Fibroblast of lung (primary cell): ENCODE results near the gene CCDC57. TPM values are rescaled to one million over a fixed set of nuclear protein-coding genes. Genes with fewer than 3 reads are reported as not detected.

Source experiments
- DNase-seq, 2 donors: peaks; one replicate each; pipeline versions ENCODE4 v3.0.0 to v3.0.0-alpha.2; 2010; ENCODE audit warnings: low read depth in 2 of 2
- H2AFZ ChIP-seq: 2 replicates; pipeline ENCODE4 v1.5.1; 2012; ENCODE audit warnings: low read length, control low read depth, inconsistent platforms
- H3K27ac ChIP-seq: 2 replicates; pipeline ENCODE4 v1.5.1; 2011; ENCODE audit warnings: low read length, control low read depth; ENCODE audit not compliant: insufficient read depth
- H3K27me3 ChIP-seq: 2 replicates; pipeline ENCODE4 v1.5.1; 2011; ENCODE audit warnings: mild to moderate bottlenecking, low read length; ENCODE audit not compliant: control insufficient read depth, insufficient read depth
- H3K36me3 ChIP-seq: 2 replicates; pipeline ENCODE4 v1.5.1; 2011; ENCODE audit warnings: low read length; ENCODE audit not compliant: control insufficient read depth, insufficient read depth
- H3K4me1 ChIP-seq: 2 replicates; pipeline ENCODE4 v1.5.1; 2011; ENCODE audit warnings: low read length; ENCODE audit not compliant: control insufficient read depth, insufficient read depth; ENCODE audit errors: extremely low read depth
- H3K4me2 ChIP-seq: 2 replicates; pipeline ENCODE4 v1.5.1; 2011; ENCODE audit warnings: low read length, control low read depth; ENCODE audit not compliant: insufficient read depth; ENCODE audit errors: extremely low read depth
- H3K4me3 ChIP-seq, 4 experiments: fragments of 200-600 bp in 1 of 4; sonication (generic) in 1 of 4; replicated peaks in 1 of 4; 2 replicates each; pipeline ENCODE4 v1.5.1; 2011 to 2016; ENCODE audit warnings: low read length in 4 of 4, low read depth in 3 of 4, mild to moderate bottlenecking in 3 of 4, control low read depth in 2 of 4, inconsistent platforms in 1 of 4, mixed read lengths in 1 of 4; ENCODE audit not compliant: insufficient read depth in 1 of 4; ENCODE audit errors: control extremely low read depth in 1 of 4
- H3K79me2 ChIP-seq: 2 replicates; pipeline ENCODE4 v1.5.1; 2012; ENCODE audit warnings: mild to moderate bottlenecking, low read length, inconsistent platforms; ENCODE audit not compliant: control insufficient read depth, insufficient read depth
- H3K9ac ChIP-seq: 2 replicates; pipeline ENCODE4 v1.5.1; 2011; ENCODE audit warnings: mild to moderate bottlenecking, low read length, control low read depth; ENCODE audit not compliant: insufficient read depth
- H3K9me3 ChIP-seq: 2 replicates; pipeline ENCODE4 v1.5.1; 2012; ENCODE audit warnings: low read depth, low read length; ENCODE audit not compliant: control insufficient read depth, insufficient read depth
- H4K20me1 ChIP-seq: 2 replicates; pipeline ENCODE4 v1.5.1; 2011; ENCODE audit warnings: low read length; ENCODE audit not compliant: control insufficient read depth, insufficient read depth; ENCODE audit errors: extremely low read depth
- EZH2 ChIP-seq: IDR thresholded peaks from 2 replicates; pipeline ENCODE4 v1.5.1; 2012; ENCODE audit warnings: low read length, control low read depth, mild to moderate bottlenecking; ENCODE audit errors: missing control alignments
- polyA plus RNA-seq, 2 donors: library from polyadenylated mRNA; depleted of rRNA in 1 of 2; stranded (reverse) in 1 of 2; unstranded in 1 of 2; fragments of >200 nt; gene quantifications; 2 replicates each; pipeline ENCODE4 v1.2.1, GENCODE V29; 2011 to 2012; ENCODE audit warnings: missing spikeins in 1 of 2
- total RNA-seq: library from RNA; depleted of rRNA; stranded (reverse); fragments of >200 nt; gene quantifications from 2 replicates; pipeline ENCODE4 v1.2.1, GENCODE V29; 2014
- TF ChIP-seq, protein P1 (sequence below), 2 donors: IDR thresholded peaks in 1 of 2; conservative IDR thresholded peaks in 1 of 2; 1 replicate in 1 of 2; 2 replicates in 1 of 2; pipeline ENCODE4 v1.5.1; 2011 to 2012; ENCODE audit warnings: low read length in 2 of 2, control low read depth in 1 of 2, inconsistent platforms in 1 of 2, low read depth in 1 of 2, mild to moderate bottlenecking in 1 of 2

CCDC57 gene
- total and polyA plus RNA-seq, 2 donors (not counting 1 experiment from before 2014, with no cell fraction given), result 7.1 to 10.1 TPM

DNA sequence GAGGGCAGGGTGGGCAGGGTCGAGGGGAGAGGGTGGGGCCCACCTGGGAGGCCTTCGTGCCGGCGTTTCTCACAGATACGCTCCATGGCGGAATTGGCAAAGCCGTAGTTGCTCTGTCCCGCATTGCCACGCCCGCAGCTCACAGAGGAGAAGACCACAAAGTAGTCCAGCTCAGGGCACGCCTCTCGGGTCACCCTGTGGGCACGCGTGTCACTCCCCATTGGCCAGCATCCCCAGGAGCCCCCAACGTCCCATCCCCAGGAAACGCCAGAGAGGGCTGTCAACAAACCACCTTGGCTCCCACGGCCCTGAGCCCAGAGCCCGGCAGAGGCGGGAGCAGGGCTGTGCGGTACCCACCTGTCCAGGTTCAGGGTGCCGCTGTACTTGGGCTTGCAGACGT lies 130.7 kb downstream of the CCDC57 start:
- H3K36me3 ChIP-seq, result peaks cover 59% of the 10 kb centered on the region
- TF ChIP-seq EZH2, result no peak
- TF ChIP-seq, protein P1, sequence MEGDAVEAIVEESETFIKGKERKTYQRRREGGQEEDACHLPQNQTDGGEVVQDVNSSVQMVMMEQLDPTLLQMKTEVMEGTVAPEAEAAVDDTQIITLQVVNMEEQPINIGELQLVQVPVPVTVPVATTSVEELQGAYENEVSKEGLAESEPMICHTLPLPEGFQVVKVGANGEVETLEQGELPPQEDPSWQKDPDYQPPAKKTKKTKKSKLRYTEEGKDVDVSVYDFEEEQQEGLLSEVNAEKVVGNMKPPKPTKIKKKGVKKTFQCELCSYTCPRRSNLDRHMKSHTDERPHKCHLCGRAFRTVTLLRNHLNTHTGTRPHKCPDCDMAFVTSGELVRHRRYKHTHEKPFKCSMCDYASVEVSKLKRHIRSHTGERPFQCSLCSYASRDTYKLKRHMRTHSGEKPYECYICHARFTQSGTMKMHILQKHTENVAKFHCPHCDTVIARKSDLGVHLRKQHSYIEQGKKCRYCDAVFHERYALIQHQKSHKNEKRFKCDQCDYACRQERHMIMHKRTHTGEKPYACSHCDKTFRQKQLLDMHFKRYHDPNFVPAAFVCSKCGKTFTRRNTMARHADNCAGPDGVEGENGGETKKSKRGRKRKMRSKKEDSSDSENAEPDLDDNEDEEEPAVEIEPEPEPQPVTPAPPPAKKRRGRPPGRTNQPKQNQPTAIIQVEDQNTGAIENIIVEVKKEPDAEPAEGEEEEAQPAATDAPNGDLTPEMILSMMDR (conservative IDR thresholded peaks at IDR 0.05 in 1 of 2, IDR thresholded peaks at IDR 0.05 in 1 of 2; ENCODE audit: low read depth in 1 of 2, low read length in 2 of 2), result no peak

DNA sequence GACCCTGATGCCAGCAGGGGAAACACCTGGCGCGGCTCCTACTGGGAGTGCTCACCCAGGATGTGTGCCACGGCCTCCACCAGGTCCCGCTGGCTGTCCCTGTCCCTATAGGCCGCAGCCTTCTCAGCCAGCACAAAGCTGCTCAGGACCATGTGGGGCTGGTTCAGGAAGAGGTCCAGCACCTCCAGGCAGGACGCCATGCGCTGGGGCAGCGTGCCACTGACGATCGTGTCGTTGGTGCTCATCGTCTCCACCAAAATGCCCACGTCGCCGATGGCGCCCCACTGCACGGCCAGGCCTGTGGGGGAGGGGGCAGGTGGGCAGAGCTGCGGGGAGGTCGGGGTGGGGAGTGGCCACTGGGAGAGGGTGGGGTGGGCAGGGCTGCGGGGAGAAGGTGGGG lies 131.1 kb downstream of the CCDC57 start:
- H2AFZ ChIP-seq, result no peak overlapping the region
- DNase-seq, result no peak
- no peaks in the 10 kb centered on the region for H3K9me3 ChIP-seq
- H4K20me1 ChIP-seq, result no peaks in the 10 kb centered on the region
- no peak overlapping the region for H3K4me3 ChIP-seq
- no peaks in the 10 kb centered on the region for H3K27me3 ChIP-seq
- TF ChIP-seq EZH2, result no peak
- TF ChIP-seq, protein P1 (conservative IDR thresholded peaks at IDR 0.05 in 1 of 2, IDR thresholded peaks at IDR 0.05 in 1 of 2; ENCODE audit: low read depth in 1 of 2, low read length in 2 of 2), result no peak
- H3K4me2 ChIP-seq, result no peak overlapping the region
- H3K36me3 ChIP-seq, result peaks cover 57% of the 10 kb centered on the region
- H3K27ac ChIP-seq, result no peak overlapping the region
- no peaks in the 10 kb centered on the region for H3K79me2 ChIP-seq
- H3K9ac ChIP-seq, result no peak overlapping the region
- no peaks in the 10 kb centered on the region for H3K4me1 ChIP-seq

More for the DNA sequence above, 130.7 kb downstream of the CCDC57 start:
- Histone ChIP-seq H3K79me2 (no peaks in the 10 kb centered on the region), H3K4me2 (no peak overlapping the region), H3K9me3 (no peaks in the 10 kb centered on the region), H3K27ac (no peak overlapping the region), H3K9ac (no peak overlapping the region), H4K20me1 (no peaks in the 10 kb centered on the region), H3K27me3 (no peaks in the 10 kb centered on the region), H3K4me3 (no peak overlapping the region), H2AFZ (no peak overlapping the region), H3K4me1 (no peaks in the 10 kb centered on the region)
- no peak for DNase-seq

- H3K79me2 ChIP-seq, result no peaks in the 10 kb centered on the region
- H3K9ac ChIP-seq, result no peak overlapping the region
- no peaks in the 10 kb centered on the region for H3K4me1 ChIP-seq
- no peaks in the 10 kb centered on the region for H4K20me1 ChIP-seq
- H3K27me3 ChIP-seq, result no peaks in the 10 kb centered on the region
- no peak overlapping the region for H3K4me2 ChIP-seq
- H3K9me3 ChIP-seq, result no peaks in the 10 kb centered on the region
- H3K27ac ChIP-seq, result no peak overlapping the region
- TF ChIP-seq, protein P1 (conservative IDR thresholded peaks at IDR 0.05 in 1 of 2, IDR thresholded peaks at IDR 0.05 in 1 of 2; ENCODE audit: low read depth in 1 of 2, low read length in 2 of 2), result no peak
- TF ChIP-seq EZH2, result no peak
- H3K4me3 ChIP-seq, result no peak overlapping the region
- H2AFZ ChIP-seq, result no peak overlapping the region
- peaks cover 51% of the 10 kb centered on the region for H3K36me3 ChIP-seq
- DNase-seq, result no peak
Measured at GRCh38 chr17:82080789-82081464, 131.7 kb downstream of the CCDC57 start.
